Mucosa of descending colon (tissue), 3 donors: Measurements from ENCODE around the gene POPDC2. TPM values are rescaled to one million over a fixed set of nuclear protein-coding genes. Genes with fewer than 3 reads are reported as not detected.

Experiments
- ATAC-seq: fragments of 200-7000 bp; cut with Tn5 transposase; one replicate; pipeline ENCODE4 v1.9.1; 2020; ENCODE audit warnings: mild to moderate bottlenecking, moderate library complexity
- DNase-seq, 3 donors: peaks; one replicate each; pipeline ENCODE4 v3.0.0-alpha.2; 2020
- H3K36me3 ChIP-seq: fragments of 200-600 bp; one replicate; pipeline ENCODE4 v1.8.0; 2021; ENCODE audit warnings: low read depth, mild to moderate bottlenecking
- H3K4me1 ChIP-seq: fragments of 200-600 bp; one replicate; pipeline ENCODE4 v1.8.0; 2021; ENCODE audit warnings: low read depth, mild to moderate bottlenecking
- H3K4me3 ChIP-seq: fragments of 200-600 bp; one replicate; pipeline ENCODE4 v1.8.0; 2021; ENCODE audit warnings: mild to moderate bottlenecking
- H3K9me3 ChIP-seq: fragments of 200-600 bp; one replicate; pipeline ENCODE4 v1.8.0; 2021; ENCODE audit warnings: mild to moderate bottlenecking
- CTCF ChIP-seq: fragments of 200-600 bp; IDR thresholded peaks from one replicate; pipeline ENCODE4 v1.8.0; 2022; ENCODE audit warnings: antibody characterized with exemption, mild to moderate bottlenecking
- intact Hi-C, 2 donors: fragments of 100-400 bp; cut with DNase I in 1 of 2; cut with micrococcal nuclease in 1 of 2; formaldehyde crosslinking; loops; one replicate each; pipeline versions ENCODE4 v1.11.0 to v1.11.1; 2022; cut with DNase I, micrococcal nuclease
- long read RNA-seq, 2 donors: library from polyadenylated mRNA; unstranded; transcript quantifications; one replicate each; pipeline ENCODE4 v2.0.0, GENCODE V29; 2019 to 2021
- total RNA-seq, 3 donors: library from RNA; stranded (reverse); fragmentation: NEBNext Ultra II Directional in 2 of 3; extraction: Animal tissue kit (Norgen Biotek cat#: 25700) in 2 of 3; gene quantifications; one replicate each; pipeline versions ENCODE4 v1.2.1 to v1.2.4, GENCODE V29; 2021 to 2023
- donor health status: DM: no; HTN: no; CAD: no; lungs with moderate emphysema.
- donor health status: DM: no; HTN: no; CAD: no.
- donor health status: DM: no; HTN: yes; CAD: no.

Gene POPDC2, protein sequence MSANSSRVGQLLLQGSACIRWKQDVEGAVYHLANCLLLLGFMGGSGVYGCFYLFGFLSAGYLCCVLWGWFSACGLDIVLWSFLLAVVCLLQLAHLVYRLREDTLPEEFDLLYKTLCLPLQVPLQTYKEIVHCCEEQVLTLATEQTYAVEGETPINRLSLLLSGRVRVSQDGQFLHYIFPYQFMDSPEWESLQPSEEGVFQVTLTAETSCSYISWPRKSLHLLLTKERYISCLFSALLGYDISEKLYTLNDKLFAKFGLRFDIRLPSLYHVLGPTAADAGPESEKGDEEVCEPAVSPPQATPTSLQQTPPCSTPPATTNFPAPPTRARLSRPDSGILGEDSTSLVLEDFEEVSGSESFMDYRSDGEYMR
- total RNA-seq: 10 to 100 TPM in 1 of 3 donors, 1 to 10 TPM in 2; 4.2 to 89.0 (median 7.1) TPM
- long read RNA-seq, donor 1, transcript POPDC2-208 (4 exons, 1,837 nt): major isoform, 10 of 33 reads
- long read RNA-seq, donor 1, transcript POPDC2-201 (4 exons, 1,679 nt): minor isoform, 5 of 33 reads
- long read RNA-seq, donor 1, partial matches to known transcripts: 6 of 33 reads
- long read RNA-seq, donor 1, other reads (novel, unspliced or antisense): 11 of 33 reads
- long read RNA-seq, donor 2, partial matches to known transcripts: 0 of 1 reads
- long read RNA-seq, donor 2, other reads (novel, unspliced or antisense): 1 of 1 reads

- Histone ChIP-seq H3K9me3 (no peaks in the 10 kb centered on the region), H3K36me3 (no peaks in the 10 kb centered on the region), H3K4me3 (no peak within 1 kb of the TSS), H3K4me1 (no peaks in the 10 kb centered on the region)
- intact Hi-C loops: no loop called here
- no peak for DNase-seq
- no peak for ATAC-seq
- no peak for TF ChIP-seq CTCF
Measured at GRCh38 chr3:119660474-119661440, at the start of gene POPDC2. Gene POPDC2 (minus strand): TSS chr3:119660589. CDS start chr3:119660423, 166 bp downstream.

GRCh38 chr3:119703820-119704531, 43.6 kb upstream of the POPDC2 start:
- intact Hi-C loops: no loop called here
- Histone ChIP-seq H3K4me1 (peaks cover 9% of the 10 kb centered on the region), H3K36me3 (no peaks in the 10 kb centered on the region), H3K9me3 (no peaks in the 10 kb centered on the region), H3K4me3 (no peak overlapping the region)
- DNase-seq: no peak
- no peak for ATAC-seq
- no peak for TF ChIP-seq CTCF

- TF ChIP-seq CTCF: no peak
- Histone ChIP-seq H3K9me3 (no peaks in the 10 kb centered on the region), H3K4me1 (peaks cover 9% of the 10 kb centered on the region), H3K4me3 (no peak within 1 kb of the TSS), H3K36me3 (no peaks in the 10 kb centered on the region)
- intact Hi-C loops: no loop called here
- DNase-seq (peak; percentile 96 to 98 (median 98)), ATAC-seq (peak; percentile 99)
Measured at GRCh38 chr3:119702530-119703527, 42.4 kb upstream of the POPDC2 start, which contains the start of gene CFAP91. Gene CFAP91 (plus strand): TSS chr3:119703022. CDS start chr3:119703099, 77 bp downstream.

DNA sequence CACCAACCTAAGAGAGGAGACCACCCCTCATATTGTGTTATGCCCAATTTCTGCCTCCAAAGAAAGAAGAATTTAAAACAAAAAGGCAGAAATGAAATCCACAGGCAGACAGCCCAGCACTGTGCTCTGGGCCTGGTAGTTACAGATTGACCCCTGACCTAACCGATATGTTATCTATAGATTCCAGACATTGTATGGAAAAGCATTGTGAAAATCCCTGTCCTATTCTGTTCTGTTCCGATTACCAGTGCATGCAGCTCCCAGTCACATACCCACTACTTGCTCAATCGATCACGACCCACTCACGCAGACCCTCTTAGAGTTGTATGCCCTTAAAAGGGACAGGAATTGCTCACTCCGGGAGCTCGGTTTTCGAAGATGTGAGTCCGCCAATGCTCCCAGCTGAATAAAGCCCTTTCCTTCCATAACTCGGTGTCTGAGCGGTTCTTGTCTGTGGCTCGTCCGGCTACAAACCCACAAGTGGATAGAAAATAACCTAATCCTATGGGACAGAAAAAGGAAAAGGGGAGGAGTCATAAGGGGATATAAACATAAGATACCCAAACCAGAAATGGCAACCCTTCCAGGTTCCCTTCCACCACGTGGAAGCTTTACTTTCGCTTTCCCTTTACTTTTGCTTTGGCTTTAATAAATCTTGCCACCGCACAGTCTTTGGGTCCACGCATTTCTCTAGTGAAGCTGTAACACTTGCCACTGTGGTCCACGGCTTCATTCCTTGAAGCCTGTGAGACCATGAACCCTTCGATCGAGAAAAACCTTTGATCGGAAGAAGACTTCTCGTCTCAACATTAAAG, 40.7 kb upstream of the POPDC2 start:
- Histone ChIP-seq H3K9me3 (no peaks in the 10 kb centered on the region), H3K36me3 (no peaks in the 10 kb centered on the region), H3K4me1 (peaks cover 9% of the 10 kb centered on the region), H3K4me3 (no peak overlapping the region)
- ATAC-seq (no peak), DNase-seq (no peak)
- intact Hi-C loops: no loop called here
- TF ChIP-seq CTCF: no peak
